Activated CD8-positive, alpha-beta memory T cell treated with anti-CD3 and anti-CD28 coated beads for 48 hours (primary cell): ENCODE measurements around the gene TMEM45A.
"Not testable (repeated sequence)": the region's sequence is repeated elsewhere in the genome, so short reads cannot be mapped to it uniquely, and the experiment has no call there.

ENCODE experiments used
- DNase-seq, 3 experiments: peaks; one replicate each; pipeline ENCODE4 v3.0.0-alpha.2; 2020; ENCODE audit warnings: low read depth in 2 of 3, low spot score in 2 of 3

Gene TMEM45A

GRCh38 chr3:100492059-100493006 lies at the start of gene TMEM45A:
TMEM45A (plus strand) TSS chr3:100492619; CDS start chr3:100555212, 62,593 bp downstream.
- DNase-seq = peak; percentile 56 to 74 (median 62)

- DNase-seq = no peak
Observed at GRCh38 chr3:100443690-100444089, 48.7 kb upstream of the TMEM45A start.

- DNase-seq = not testable (repeated sequence)
Observed at GRCh38 chr3:100447067-100447466, 45.4 kb upstream of the TMEM45A start.

GRCh38 chr3:100448079-100448478 lies 44.3 kb upstream of the TMEM45A start:
- no peak for DNase-seq

GRCh38 chr3:100449214-100449613 lies 43.2 kb upstream of the TMEM45A start:
- DNase-seq = no peak

GRCh38 chr3:100454677-100455076 lies 37.7 kb upstream of the TMEM45A start:
- DNase-seq = no peak

- DNase-seq = no peak
Observed at GRCh38 chr3:100455841-100456550, 36.4 kb upstream of the TMEM45A start.

- DNase-seq = no peak
Observed at GRCh38 chr3:100456745-100457144, 35.7 kb upstream of the TMEM45A start.

- DNase-seq = no peak
Observed at GRCh38 chr3:100457811-100458210, 34.6 kb upstream of the TMEM45A start.

GRCh38 chr3:100458814-100459213 lies 33.6 kb upstream of the TMEM45A start:
- no peak for DNase-seq

GRCh38 chr3:100463002-100463401 lies 29.4 kb upstream of the TMEM45A start:
- no peak for DNase-seq

- DNase-seq = no peak
Observed at GRCh38 chr3:100463646-100464155, 28.7 kb upstream of the TMEM45A start.

- DNase-seq = no peak
Observed at GRCh38 chr3:100465892-100466777, 26.3 kb upstream of the TMEM45A start.

GRCh38 chr3:100467133-100467532 lies 25.3 kb upstream of the TMEM45A start:
- DNase-seq = no peak

GRCh38 chr3:100468676-100469075 lies 23.7 kb upstream of the TMEM45A start:
- DNase-seq = no peak

- DNase-seq = no peak
Observed at GRCh38 chr3:100470951-100471350, 21.5 kb upstream of the TMEM45A start.

- no peak for DNase-seq
Observed at GRCh38 chr3:100471444-100471843, 21.0 kb upstream of the TMEM45A start.

GRCh38 chr3:100477851-100478360 lies 14.5 kb upstream of the TMEM45A start:
- DNase-seq = not testable (repeated sequence)

- not testable (repeated sequence) for DNase-seq
Observed at GRCh38 chr3:100478521-100478920, 13.9 kb upstream of the TMEM45A start.

- no peak for DNase-seq
Observed at GRCh38 chr3:100480081-100480480, 12.3 kb upstream of the TMEM45A start.

- no peak for DNase-seq
Observed at GRCh38 chr3:100482176-100482575, 10.2 kb upstream of the TMEM45A start.
